ENCODE results near the gene TNRC6B. TPM values are rescaled to one million over a fixed set of nuclear protein-coding genes. Genes with fewer than 3 reads are reported as not detected.

The TNRC6B gene
- total and polyA plus RNA-seq, 2 experiments from 2014 or later: 46.9 to 87.8 TPM

DNA sequence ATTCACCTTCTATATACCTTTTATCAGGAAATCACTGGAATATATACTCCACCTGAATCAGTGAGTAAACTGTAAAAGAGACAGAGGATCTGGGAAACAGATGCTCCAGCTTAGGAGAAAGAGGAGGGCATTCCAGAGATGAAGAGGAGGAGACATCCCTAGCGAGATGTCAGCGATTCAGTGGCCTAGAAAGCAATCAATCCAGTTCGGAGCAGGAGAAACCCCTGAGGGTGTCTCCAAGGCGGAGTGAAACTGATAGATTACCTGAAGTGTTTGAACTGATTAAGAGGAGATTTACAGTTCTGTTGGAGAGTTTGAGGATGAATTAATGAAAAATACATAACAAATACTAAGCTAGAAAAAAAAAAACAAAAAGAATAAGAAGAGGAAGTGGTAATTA, 24.5 kb upstream of the TNRC6B start:
- no peak overlapping the region for H3K4me3 Mint-ChIP-seq
- no peak overlapping the region for H3K27ac Mint-ChIP-seq
- TF ChIP-seq, protein P1, sequence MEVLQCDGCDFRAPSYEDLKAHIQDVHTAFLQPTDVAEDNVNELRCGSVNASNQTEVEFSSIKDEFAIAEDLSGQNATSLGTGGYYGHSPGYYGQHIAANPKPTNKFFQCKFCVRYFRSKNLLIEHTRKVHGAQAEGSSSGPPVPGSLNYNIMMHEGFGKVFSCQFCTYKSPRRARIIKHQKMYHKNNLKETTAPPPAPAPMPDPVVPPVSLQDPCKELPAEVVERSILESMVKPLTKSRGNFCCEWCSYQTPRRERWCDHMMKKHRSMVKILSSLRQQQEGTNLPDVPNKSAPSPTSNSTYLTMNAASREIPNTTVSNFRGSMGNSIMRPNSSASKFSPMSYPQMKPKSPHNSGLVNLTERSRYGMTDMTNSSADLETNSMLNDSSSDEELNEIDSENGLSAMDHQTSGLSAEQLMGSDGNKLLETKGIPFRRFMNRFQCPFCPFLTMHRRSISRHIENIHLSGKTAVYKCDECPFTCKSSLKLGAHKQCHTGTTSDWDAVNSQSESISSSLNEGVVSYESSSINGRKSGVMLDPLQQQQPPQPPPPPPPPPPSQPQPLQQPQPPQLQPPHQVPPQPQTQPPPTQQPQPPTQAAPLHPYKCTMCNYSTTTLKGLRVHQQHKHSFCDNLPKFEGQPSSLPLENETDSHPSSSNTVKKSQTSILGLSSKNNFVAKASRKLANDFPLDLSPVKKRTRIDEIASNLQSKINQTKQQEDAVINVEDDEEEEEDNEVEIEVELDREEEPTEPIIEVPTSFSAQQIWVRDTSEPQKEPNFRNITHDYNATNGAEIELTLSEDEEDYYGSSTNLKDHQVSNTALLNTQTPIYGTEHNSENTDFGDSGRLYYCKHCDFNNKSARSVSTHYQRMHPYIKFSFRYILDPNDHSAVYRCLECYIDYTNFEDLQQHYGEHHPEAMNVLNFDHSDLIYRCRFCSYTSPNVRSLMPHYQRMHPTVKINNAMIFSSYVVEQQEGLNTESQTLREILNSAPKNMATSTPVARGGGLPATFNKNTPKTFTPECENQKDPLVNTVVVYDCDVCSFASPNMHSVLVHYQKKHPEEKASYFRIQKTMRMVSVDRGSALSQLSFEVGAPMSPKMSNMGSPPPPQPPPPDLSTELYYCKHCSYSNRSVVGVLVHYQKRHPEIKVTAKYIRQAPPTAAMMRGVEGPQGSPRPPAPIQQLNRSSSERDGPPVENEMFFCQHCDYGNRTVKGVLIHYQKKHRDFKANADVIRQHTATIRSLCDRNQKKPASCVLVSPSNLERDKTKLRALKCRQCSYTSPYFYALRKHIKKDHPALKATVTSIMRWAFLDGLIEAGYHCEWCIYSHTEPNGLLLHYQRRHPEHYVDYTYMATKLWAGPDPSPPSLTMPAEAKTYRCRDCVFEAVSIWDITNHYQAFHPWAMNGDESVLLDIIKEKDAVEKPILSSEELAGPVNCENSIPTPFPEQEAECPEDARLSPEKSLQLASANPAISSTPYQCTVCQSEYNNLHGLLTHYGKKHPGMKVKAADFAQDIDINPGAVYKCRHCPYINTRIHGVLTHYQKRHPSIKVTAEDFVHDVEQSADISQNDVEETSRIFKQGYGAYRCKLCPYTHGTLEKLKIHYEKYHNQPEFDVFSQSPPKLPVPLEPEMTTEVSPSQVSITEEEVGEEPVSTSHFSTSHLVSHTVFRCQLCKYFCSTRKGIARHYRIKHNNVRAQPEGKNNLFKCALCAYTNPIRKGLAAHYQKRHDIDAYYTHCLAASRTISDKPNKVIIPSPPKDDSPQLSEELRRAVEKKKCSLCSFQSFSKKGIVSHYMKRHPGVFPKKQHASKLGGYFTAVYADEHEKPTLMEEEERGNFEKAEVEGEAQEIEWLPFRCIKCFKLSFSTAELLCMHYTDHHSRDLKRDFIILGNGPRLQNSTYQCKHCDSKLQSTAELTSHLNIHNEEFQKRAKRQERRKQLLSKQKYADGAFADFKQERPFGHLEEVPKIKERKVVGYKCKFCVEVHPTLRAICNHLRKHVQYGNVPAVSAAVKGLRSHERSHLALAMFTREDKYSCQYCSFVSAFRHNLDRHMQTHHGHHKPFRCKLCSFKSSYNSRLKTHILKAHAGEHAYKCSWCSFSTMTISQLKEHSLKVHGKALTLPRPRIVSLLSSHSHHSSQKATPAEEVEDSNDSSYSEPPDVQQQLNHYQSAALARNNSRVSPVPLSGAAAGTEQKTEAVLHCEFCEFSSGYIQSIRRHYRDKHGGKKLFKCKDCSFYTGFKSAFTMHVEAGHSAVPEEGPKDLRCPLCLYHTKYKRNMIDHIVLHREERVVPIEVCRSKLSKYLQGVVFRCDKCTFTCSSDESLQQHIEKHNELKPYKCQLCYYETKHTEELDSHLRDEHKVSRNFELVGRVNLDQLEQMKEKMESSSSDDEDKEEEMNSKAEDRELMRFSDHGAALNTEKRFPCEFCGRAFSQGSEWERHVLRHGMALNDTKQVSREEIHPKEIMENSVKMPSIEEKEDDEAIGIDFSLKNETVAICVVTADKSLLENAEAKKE (CRISPR knock-in tag; IDR thresholded peaks at IDR 0.05): no peak
- TF ChIP-seq EZH2 (IDR thresholded peaks at IDR 0.05; ENCODE audit: low read depth, unreplicated experiment) (no peak), ZNF114 (CRISPR knock-in tag; IDR thresholded peaks at IDR 0.05) (no peak), ZNF331 (CRISPR knock-in tag; IDR thresholded peaks at IDR 0.05; ENCODE audit: low read depth) (no peak), STAT1 (IDR thresholded peaks at IDR 0.05; ENCODE audit: unreplicated experiment) (no peak)
- TF ChIP-seq, protein P2, sequence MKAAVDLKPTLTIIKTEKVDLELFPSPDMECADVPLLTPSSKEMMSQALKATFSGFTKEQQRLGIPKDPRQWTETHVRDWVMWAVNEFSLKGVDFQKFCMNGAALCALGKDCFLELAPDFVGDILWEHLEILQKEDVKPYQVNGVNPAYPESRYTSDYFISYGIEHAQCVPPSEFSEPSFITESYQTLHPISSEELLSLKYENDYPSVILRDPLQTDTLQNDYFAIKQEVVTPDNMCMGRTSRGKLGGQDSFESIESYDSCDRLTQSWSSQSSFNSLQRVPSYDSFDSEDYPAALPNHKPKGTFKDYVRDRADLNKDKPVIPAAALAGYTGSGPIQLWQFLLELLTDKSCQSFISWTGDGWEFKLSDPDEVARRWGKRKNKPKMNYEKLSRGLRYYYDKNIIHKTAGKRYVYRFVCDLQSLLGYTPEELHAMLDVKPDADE (IDR thresholded peaks at IDR 0.05): no peak
- H4K20me1 ChIP-seq (replicated peaks; ENCODE audit: insufficient read depth): no peaks in the 10 kb centered on the region
- peaks cover 10% of the 10 kb centered on the region; the same call in 1 of the 2 replicates for H3K4me1 ChIP-seq (ENCODE audit: insufficient read depth)
- no peaks in the 10 kb centered on the region for H3K9me2 ChIP-seq (ENCODE audit: insufficient read depth)
- H2AFZ ChIP-seq: no peak overlapping the region
- no peaks in the 10 kb centered on the region for H3K9me3 Mint-ChIP-seq
- ATAC-seq (no peak), DNase-seq (ENCODE audit: low spot score) (peak; percentile 24)
- H3K27me3 Mint-ChIP-seq (ENCODE audit: insufficient read depth, low read depth, poor library complexity): peaks cover 5% of the 10 kb centered on the region
- no peaks in the 10 kb centered on the region for H3K36me3 Mint-ChIP-seq (ENCODE audit: low read depth)
- H3F3A ChIP-seq (replicated peaks; ENCODE audit: low read depth): no peaks in the 10 kb centered on the region
- H3K36me3 ChIP-seq (ENCODE audit: insufficient read depth): no peaks in the 10 kb centered on the region
- H3K79me2 ChIP-seq (replicated peaks; ENCODE audit: insufficient read depth): no peaks in the 10 kb centered on the region
- H3K27me3 ChIP-seq (ENCODE audit: insufficient read depth): no peaks in the 10 kb centered on the region
- H3K4me1 Mint-ChIP-seq: peaks cover 9% of the 10 kb centered on the region
- no peak overlapping the region for H3K4me3 ChIP-seq
- H3K4me2 ChIP-seq: no peak overlapping the region
- H3K27ac ChIP-seq (ENCODE audit: low read depth): no peak overlapping the region

All from GM23338 (cell line).